Prostate gland (tissue), 2 donors: ENCODE results near the gene P2RY6.

Source experiments
- POLR2A ChIP-seq: fragments of 450-650 bp; IDR thresholded peaks from one replicate; pipeline ENCODE4 v1.6.1; 2016; ENCODE audit warnings: antibody characterized with exemption, mild to moderate bottlenecking
- TF ChIP-seq, protein P1 (sequence below), 4 experiments: fragments of 200-600 bp in 2 of 4; fragments of 450-650 bp in 2 of 4; sonication (generic) in 2 of 4; IDR thresholded peaks; 1 replicate in 3 of 4; 2 replicates in 1 of 4; pipeline ENCODE4 v1.5.1; 2016 to 2019; ENCODE audit warnings: antibody characterized with exemption in 4 of 4, mild to moderate bottlenecking in 2 of 4, moderate library complexity in 2 of 4

DNA sequence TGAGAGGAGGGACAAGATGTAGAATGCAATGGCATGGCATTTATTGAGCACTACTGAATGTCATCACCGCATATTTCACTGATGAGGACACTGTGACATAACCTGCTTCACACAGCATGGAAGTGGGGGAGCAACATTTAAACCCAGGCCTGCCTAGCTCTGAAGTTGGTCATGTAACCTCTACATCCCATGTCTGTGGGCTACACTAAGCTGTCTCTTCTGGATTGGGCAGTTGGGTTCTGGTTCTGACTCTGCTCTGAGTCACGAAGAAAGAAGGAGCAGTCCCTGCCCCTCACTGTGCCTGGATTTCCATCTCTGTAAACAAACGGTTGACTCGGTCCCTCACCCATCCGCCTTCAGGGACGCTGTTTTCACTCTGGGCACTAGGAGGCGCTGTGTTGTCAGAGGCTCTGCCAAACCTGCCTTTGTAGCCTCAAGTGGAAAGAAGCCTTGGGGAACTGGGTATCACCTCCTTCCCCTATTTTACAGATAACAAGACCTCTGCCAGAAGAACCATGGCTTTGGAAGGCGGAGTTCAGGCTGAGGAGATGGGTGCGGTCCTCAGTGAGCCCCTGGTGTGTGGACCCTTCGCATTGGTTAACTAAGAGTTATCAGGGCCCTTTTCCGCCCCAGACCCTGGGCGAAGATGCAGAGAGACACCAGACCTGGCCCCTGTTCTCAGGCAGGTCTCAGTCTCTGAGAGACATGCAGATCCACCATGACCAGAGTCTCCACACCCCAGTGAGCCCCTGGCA lies 23.3 kb downstream of the P2RY6 start:
- TF ChIP-seq POLR2A, result no peak
- TF ChIP-seq, protein P1, sequence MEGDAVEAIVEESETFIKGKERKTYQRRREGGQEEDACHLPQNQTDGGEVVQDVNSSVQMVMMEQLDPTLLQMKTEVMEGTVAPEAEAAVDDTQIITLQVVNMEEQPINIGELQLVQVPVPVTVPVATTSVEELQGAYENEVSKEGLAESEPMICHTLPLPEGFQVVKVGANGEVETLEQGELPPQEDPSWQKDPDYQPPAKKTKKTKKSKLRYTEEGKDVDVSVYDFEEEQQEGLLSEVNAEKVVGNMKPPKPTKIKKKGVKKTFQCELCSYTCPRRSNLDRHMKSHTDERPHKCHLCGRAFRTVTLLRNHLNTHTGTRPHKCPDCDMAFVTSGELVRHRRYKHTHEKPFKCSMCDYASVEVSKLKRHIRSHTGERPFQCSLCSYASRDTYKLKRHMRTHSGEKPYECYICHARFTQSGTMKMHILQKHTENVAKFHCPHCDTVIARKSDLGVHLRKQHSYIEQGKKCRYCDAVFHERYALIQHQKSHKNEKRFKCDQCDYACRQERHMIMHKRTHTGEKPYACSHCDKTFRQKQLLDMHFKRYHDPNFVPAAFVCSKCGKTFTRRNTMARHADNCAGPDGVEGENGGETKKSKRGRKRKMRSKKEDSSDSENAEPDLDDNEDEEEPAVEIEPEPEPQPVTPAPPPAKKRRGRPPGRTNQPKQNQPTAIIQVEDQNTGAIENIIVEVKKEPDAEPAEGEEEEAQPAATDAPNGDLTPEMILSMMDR (IDR thresholded peaks at IDR 0.05), result peak; percentile 59 to 75 (median 68)
